ENCODE results near the gene YPEL3. TPM values are rescaled to one million over a fixed set of nuclear protein-coding genes. Genes with fewer than 3 reads are reported as not detected.

The YPEL3 gene
- total RNA-seq, 2 experiments from 2014 or later, result 154 to 166 TPM

GRCh38 chr16:30110661-30111060 lies 14.6 kb upstream of the YPEL3 start:
- ATAC-seq (ENCODE audit: poor library complexity), result no peak
- Histone ChIP-seq H3K4me1 (ENCODE audit: insufficient read depth, low read length) (peaks cover 35% of the 10 kb centered on the region), H3K4me3 (ENCODE audit: low read length) (no peak overlapping the region), H3K27me3 (ENCODE audit: control insufficient read depth in 1 of 2, insufficient read depth in 2 of 2, low read length in 2 of 2) (no peaks in the 10 kb centered on the region), H3K9me3 (ENCODE audit: control insufficient read depth in 1 of 2, insufficient read depth in 1 of 2, low read length in 2 of 2) (no peaks in the 10 kb centered on the region), H3K27ac (ENCODE audit: low read depth in 1 of 2, low read length in 2 of 2) (no peak overlapping the region), H3K36me3 (ENCODE audit: insufficient read depth, low read length) (peaks cover 38% of the 10 kb centered on the region)
- CTCF ChIA-PET, result no interaction called here
- Mint-ChIP-seq H3K4me1 (ENCODE audit: low read depth) (peaks cover 4% of the 10 kb centered on the region), H3K36me3 (ENCODE audit: low read depth) (peaks cover 60% of the 10 kb centered on the region), H3K4me3 (no peak overlapping the region), H3K9me3 (no peaks in the 10 kb centered on the region), H3K27me3 (no peaks in the 10 kb centered on the region), H3K27ac (no peak overlapping the region)
- no peak for DNase-seq
- intact Hi-C loops (cut with DNase I, micrococcal nuclease), result loop anchor here in 1 of 2 experiments (10.0 kb wide), 1 partner anchor 46 kb away; the partner anchor contains the start of gene ALDOA
- no peak for TF ChIP-seq CTCF (IDR thresholded peaks at IDR 0.05)
- POLR2A ChIA-PET, result no interaction called here

- H3K27me3 Mint-ChIP-seq, result no peaks in the 10 kb centered on the region
- Histone ChIP-seq H3K4me1 (ENCODE audit: insufficient read depth, low read length) (peaks cover 11% of the 10 kb centered on the region), H3K4me3 (ENCODE audit: low read length) (no peak overlapping the region), H3K27me3 (ENCODE audit: control insufficient read depth in 1 of 2, insufficient read depth in 2 of 2, low read length in 2 of 2) (no peaks in the 10 kb centered on the region), H3K36me3 (ENCODE audit: insufficient read depth, low read length) (peaks cover 49% of the 10 kb centered on the region), H3K9me3 (ENCODE audit: control insufficient read depth in 1 of 2, insufficient read depth in 1 of 2, low read length in 2 of 2) (no peaks in the 10 kb centered on the region), H3K27ac (ENCODE audit: low read depth in 1 of 2, low read length in 2 of 2) (no peak overlapping the region)
- H3K9me3 Mint-ChIP-seq, result no peaks in the 10 kb centered on the region
- intact Hi-C loops (cut with DNase I, micrococcal nuclease), result no loop called here
- ATAC-seq (ENCODE audit: poor library complexity) (no peak), DNase-seq (no peak)
- ChIA-PET CTCF (no interaction called here), POLR2A (interaction anchor here (1.4 kb wide), 1 partner anchor 76 kb away, joined by 3 read pairs; no protein-coding TSS in a partner anchor)
- no peak for TF ChIP-seq CTCF (IDR thresholded peaks at IDR 0.05)
- peaks cover 4% of the 10 kb centered on the region for H3K4me1 Mint-ChIP-seq (ENCODE audit: low read depth)
- no peak overlapping the region for H3K4me3 Mint-ChIP-seq
- H3K27ac Mint-ChIP-seq, result no peak overlapping the region
- H3K36me3 Mint-ChIP-seq (ENCODE audit: low read depth), result peaks cover 57% of the 10 kb centered on the region
These were observed 12.2 kb upstream of the YPEL3 start for GRCh38 chr16:30108059-30108850.

DNA sequence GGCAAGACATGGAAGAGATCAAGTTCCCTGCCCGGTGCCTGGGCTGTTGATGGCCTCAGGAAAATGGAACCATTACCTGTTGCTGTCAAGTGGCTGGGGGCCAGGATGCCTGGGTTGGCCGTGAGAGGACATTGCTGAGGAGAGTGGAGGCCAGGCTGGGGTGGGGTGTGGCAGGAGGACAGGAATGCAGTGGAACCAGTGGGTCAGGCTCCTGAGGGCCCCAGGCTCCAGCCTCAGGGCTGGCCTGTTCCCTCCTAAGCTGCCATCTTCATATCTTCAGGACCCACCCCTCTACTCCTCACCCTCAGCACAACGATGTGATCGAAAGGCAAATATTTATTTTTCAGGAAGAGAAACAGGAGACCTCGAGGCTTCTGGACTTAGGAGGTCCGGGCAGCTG lies 8.5 kb upstream of the YPEL3 start:
- Mint-ChIP-seq H3K4me3 (no peak overlapping the region), H3K9me3 (no peaks in the 10 kb centered on the region), H3K4me1 (ENCODE audit: low read depth) (no peaks in the 10 kb centered on the region), H3K27me3 (no peaks in the 10 kb centered on the region), H3K27ac (no peak overlapping the region), H3K36me3 (ENCODE audit: low read depth) (peaks cover 46% of the 10 kb centered on the region)
- TF ChIP-seq CTCF (IDR thresholded peaks at IDR 0.05), result no peak
- ATAC-seq (ENCODE audit: poor library complexity), result no peak
- CTCF ChIA-PET, result no interaction called here
- Histone ChIP-seq H3K9me3 (ENCODE audit: control insufficient read depth in 1 of 2, insufficient read depth in 1 of 2, low read length in 2 of 2) (peaks cover 0 to 4% of the 10 kb centered on the region in 2 experiments), H3K4me1 (ENCODE audit: insufficient read depth, low read length) (no peaks in the 10 kb centered on the region), H3K27ac (ENCODE audit: low read depth in 1 of 2, low read length in 2 of 2) (no peak overlapping the region), H3K36me3 (ENCODE audit: insufficient read depth, low read length) (peaks cover 30% of the 10 kb centered on the region), H3K4me3 (ENCODE audit: low read length) (no peak overlapping the region), H3K27me3 (ENCODE audit: control insufficient read depth in 1 of 2, insufficient read depth in 2 of 2, low read length in 2 of 2) (no peaks in the 10 kb centered on the region)
- intact Hi-C loops (cut with DNase I, micrococcal nuclease), result no loop called here
- POLR2A ChIA-PET, result no interaction called here
- DNase-seq, result no peak

Data from CD4-positive, alpha-beta T cell (primary cell).